HepG2 (cell line): ENCODE data around the gene CGB5. TPM values are rescaled to one million over a fixed set of nuclear protein-coding genes. Genes with fewer than 3 reads are reported as not detected.

ENCODE experiments used
- ATRX ChIP-seq: sonication (generic); formaldehyde crosslinking; IDR thresholded peaks from 2 replicates; pipeline ENCODE4 v1.4.0; 2020; ENCODE audit warnings: missing genetic modification reagents, borderline replicate concordance
- CEBPB ChIP-seq: IDR thresholded peaks from 2 replicates; pipeline ENCODE4 v1.6.1; 2011; ENCODE audit warnings: low read depth, low read length, improper control_type of control experiment, borderline replicate concordance
- FOSL2 ChIP-seq: sonication (generic); formaldehyde crosslinking; IDR thresholded peaks from 2 replicates; pipeline ENCODE4 v1.4.0; 2020; ENCODE audit warnings: missing genetic modification reagents
- FOXO4 ChIP-seq: sonication (generic); formaldehyde crosslinking; conservative IDR thresholded peaks from 2 replicates; pipeline ENCODE4 v1.8.1; 2023; ENCODE audit warnings: missing genetic modification reagents
- MAZ ChIP-seq, 2 experiments: sonication (generic) in 1 of 2; formaldehyde crosslinking in 1 of 2; IDR thresholded peaks; 2 replicates each; pipeline versions ENCODE4 v1.5.0 to v1.6.1; 2012 to 2020; ENCODE audit warnings: low read depth in 2 of 2, mild to moderate bottlenecking in 2 of 2, borderline replicate concordance in 1 of 2, improper control_type of control experiment in 1 of 2, low read length in 1 of 2, missing genetic modification reagents in 1 of 2, moderate library complexity in 1 of 2
- PRDM10 ChIP-seq: sonication (generic); formaldehyde crosslinking; IDR thresholded peaks from 2 replicates; pipeline ENCODE4 v1.4.0; 2020; ENCODE audit warnings: low read depth, missing genetic modification reagents
- SMARCC2 ChIP-seq: fragments of 450-650 bp; IDR thresholded peaks from 2 replicates; pipeline ENCODE4 v1.6.1; 2017; ENCODE audit warnings: antibody characterized with exemption, mild to moderate bottlenecking
- ZNF24 ChIP-seq: fragments of 450-650 bp; IDR thresholded peaks from 2 replicates; pipeline ENCODE4 v1.6.1; 2017; ENCODE audit warnings: antibody characterized with exemption, mild to moderate bottlenecking
- ZNF326 ChIP-seq: sonication (generic); formaldehyde crosslinking; IDR thresholded peaks from 2 replicates; pipeline ENCODE4 v1.4.0; 2020; ENCODE audit warnings: missing genetic modification reagents, borderline replicate concordance
- ZNF367 ChIP-seq: sonication (generic); formaldehyde crosslinking; IDR thresholded peaks from 2 replicates; pipeline ENCODE4 v1.4.0; 2020; ENCODE audit warnings: missing genetic modification reagents, borderline replicate concordance
- ZNF446 ChIP-seq: sonication (generic); formaldehyde crosslinking; IDR thresholded peaks from 2 replicates; pipeline ENCODE4 v1.5.0; 2020; ENCODE audit warnings: mild to moderate bottlenecking, missing genetic modification reagents
- ZNF510 ChIP-seq: sonication (generic); formaldehyde crosslinking; IDR thresholded peaks from 2 replicates; pipeline ENCODE4 v1.4.0; 2020; ENCODE audit warnings: low read depth, mild to moderate bottlenecking, missing genetic modification reagents
- ZNF576 ChIP-seq: sonication (generic); formaldehyde crosslinking; IDR thresholded peaks from 2 replicates; pipeline ENCODE4 v1.4.0; 2020; ENCODE audit warnings: mild to moderate bottlenecking, missing genetic modification reagents
- polyA plus RNA-seq, 8 experiments: library from polyadenylated mRNA; depleted of rRNA in 3 of 8; stranded (reverse) in 7 of 8; unstranded in 1 of 8; fragments of >200 nt; fragmentation: Illumina TruSeq in 4 of 8; extraction: Trizol in 4 of 8; gene quantifications; 2 replicates each; pipeline versions ENCODE4 v1.2.1 to v1.2.3, GENCODE V29; 2011 to 2016; ENCODE audit warnings: low read depth in 4 of 8, missing spikeins in 1 of 8, mixed read lengths in 1 of 8; ENCODE audit not compliant: insufficient read depth in 1 of 8
- total RNA-seq, 5 experiments: library from RNA; depleted of rRNA; stranded (reverse); fragments of >200 nt; fragmentation: Illumina TruSeq; extraction: Trizol; gene quantifications; 2 replicates each; pipeline ENCODE4 v1.2.3, GENCODE V29; 2016; ENCODE audit warnings: low read depth in 1 of 5
- TF ChIP-seq, protein P1 (sequence below): sonication (generic); formaldehyde crosslinking; IDR thresholded peaks from 2 replicates; pipeline ENCODE4 v1.5.0; 2020; ENCODE audit warnings: missing genetic modification reagents
- TF ChIP-seq, protein P2 (sequence below): sonication (generic); formaldehyde crosslinking; IDR thresholded peaks from 2 replicates; pipeline ENCODE4 v1.4.0; 2020; ENCODE audit warnings: mild to moderate bottlenecking, missing genetic modification reagents

The CGB5 gene
- total and polyA plus RNA-seq, 2 of the 13 experiments (the other 11 are each of a cell fraction or from before 2014, with no cell fraction given): not detected

DNA sequence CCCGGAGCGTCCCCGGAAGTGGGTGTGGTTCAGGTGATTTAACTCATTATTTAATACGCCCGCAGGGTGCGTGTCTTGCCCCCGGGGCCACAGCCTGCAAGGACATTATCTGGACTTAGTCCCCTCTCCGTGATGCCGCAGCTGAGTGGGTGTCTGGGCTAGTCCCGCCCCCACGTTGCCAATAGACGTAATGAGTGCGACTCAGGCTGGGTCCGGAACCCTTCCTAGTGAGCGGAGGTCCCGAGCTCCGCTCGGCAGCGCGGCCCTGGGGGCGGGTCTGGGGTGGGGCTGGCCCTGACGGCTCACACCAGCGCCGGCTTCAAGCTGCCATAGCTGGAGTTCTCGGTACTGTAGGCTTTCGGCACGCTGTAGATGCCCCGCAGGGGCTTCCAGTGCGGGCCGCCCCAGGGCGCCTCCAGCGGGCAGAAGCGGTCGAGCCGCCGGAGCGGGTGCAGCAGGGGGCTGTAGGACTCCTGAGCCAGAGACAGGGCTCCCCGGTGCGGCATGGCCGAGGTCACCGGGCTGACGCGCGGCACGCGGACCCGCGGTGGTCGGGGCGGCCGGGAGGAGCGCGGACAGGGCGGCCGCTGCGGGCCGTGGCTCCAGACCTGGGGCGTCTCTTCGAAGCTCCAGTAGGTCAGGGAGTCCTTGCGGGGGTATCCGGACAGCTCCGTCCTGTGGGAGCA is 25.8 kb upstream of the CGB5 start (continued):
- TF ChIP-seq ATRX (CRISPR knock-in tag) (no peak), SMARCC2 (no peak), ZNF367 (CRISPR knock-in tag) (no peak), FOXO4 (no peak), ZNF326 (CRISPR knock-in tag) (no peak), FOSL2 (CRISPR knock-in tag) (no peak), ZNF576 (CRISPR knock-in tag) (no peak), PRDM10 (CRISPR knock-in tag) (no peak), ZNF510 (CRISPR knock-in tag) (no peak), ZNF446 (CRISPR knock-in tag) (no peak), CEBPB (no peak), MAZ (IDR thresholded peaks at IDR 0.05; ENCODE audit: borderline replicate concordance, low read depth, low read length) (peak; percentile 42; the same call in 1 of the 2 replicates), MAZ (CRISPR knock-in tag; IDR thresholded peaks at IDR 0.05; ENCODE audit: low read depth) (no peak), ZNF24 (no peak)
- TF ChIP-seq, protein P1, sequence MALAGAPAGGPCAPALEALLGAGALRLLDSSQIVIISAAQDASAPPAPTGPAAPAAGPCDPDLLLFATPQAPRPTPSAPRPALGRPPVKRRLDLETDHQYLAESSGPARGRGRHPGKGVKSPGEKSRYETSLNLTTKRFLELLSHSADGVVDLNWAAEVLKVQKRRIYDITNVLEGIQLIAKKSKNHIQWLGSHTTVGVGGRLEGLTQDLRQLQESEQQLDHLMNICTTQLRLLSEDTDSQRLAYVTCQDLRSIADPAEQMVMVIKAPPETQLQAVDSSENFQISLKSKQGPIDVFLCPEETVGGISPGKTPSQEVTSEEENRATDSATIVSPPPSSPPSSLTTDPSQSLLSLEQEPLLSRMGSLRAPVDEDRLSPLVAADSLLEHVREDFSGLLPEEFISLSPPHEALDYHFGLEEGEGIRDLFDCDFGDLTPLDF: no peak
- TF ChIP-seq, protein P2, sequence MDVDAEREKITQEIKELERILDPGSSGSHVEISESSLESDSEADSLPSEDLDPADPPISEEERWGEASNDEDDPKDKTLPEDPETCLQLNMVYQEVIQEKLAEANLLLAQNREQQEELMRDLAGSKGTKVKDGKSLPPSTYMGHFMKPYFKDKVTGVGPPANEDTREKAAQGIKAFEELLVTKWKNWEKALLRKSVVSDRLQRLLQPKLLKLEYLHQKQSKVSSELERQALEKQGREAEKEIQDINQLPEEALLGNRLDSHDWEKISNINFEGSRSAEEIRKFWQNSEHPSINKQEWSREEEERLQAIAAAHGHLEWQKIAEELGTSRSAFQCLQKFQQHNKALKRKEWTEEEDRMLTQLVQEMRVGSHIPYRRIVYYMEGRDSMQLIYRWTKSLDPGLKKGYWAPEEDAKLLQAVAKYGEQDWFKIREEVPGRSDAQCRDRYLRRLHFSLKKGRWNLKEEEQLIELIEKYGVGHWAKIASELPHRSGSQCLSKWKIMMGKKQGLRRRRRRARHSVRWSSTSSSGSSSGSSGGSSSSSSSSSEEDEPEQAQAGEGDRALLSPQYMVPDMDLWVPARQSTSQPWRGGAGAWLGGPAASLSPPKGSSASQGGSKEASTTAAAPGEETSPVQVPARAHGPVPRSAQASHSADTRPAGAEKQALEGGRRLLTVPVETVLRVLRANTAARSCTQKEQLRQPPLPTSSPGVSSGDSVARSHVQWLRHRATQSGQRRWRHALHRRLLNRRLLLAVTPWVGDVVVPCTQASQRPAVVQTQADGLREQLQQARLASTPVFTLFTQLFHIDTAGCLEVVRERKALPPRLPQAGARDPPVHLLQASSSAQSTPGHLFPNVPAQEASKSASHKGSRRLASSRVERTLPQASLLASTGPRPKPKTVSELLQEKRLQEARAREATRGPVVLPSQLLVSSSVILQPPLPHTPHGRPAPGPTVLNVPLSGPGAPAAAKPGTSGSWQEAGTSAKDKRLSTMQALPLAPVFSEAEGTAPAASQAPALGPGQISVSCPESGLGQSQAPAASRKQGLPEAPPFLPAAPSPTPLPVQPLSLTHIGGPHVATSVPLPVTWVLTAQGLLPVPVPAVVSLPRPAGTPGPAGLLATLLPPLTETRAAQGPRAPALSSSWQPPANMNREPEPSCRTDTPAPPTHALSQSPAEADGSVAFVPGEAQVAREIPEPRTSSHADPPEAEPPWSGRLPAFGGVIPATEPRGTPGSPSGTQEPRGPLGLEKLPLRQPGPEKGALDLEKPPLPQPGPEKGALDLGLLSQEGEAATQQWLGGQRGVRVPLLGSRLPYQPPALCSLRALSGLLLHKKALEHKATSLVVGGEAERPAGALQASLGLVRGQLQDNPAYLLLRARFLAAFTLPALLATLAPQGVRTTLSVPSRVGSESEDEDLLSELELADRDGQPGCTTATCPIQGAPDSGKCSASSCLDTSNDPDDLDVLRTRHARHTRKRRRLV (CRISPR knock-in tag): no peak
